ENCODE data around the gene IRF9.

Gene IRF9

DNA sequence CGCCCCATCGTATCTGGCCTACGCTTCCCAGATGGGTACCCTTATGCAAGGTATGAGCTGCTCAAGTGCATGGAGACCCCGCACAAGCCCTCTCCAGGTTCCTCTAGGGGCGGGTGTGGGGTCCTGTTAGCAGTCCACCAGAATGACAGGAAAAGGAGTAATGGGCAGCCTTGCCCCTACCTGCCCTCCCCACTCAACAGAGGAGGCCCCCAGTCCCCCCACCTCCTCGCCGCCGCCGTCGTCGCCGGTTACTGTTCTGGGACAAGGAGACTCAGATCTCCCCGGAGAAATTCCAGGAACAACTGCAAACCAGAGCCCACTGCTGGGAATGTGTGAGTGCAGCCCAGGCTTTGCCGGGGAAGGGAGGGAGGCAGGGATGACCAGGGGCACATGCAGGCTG, 16.8 kb downstream of the IRF9 start:
- DNase-seq (ENCODE audit: low spot score), result no peak

DNA sequence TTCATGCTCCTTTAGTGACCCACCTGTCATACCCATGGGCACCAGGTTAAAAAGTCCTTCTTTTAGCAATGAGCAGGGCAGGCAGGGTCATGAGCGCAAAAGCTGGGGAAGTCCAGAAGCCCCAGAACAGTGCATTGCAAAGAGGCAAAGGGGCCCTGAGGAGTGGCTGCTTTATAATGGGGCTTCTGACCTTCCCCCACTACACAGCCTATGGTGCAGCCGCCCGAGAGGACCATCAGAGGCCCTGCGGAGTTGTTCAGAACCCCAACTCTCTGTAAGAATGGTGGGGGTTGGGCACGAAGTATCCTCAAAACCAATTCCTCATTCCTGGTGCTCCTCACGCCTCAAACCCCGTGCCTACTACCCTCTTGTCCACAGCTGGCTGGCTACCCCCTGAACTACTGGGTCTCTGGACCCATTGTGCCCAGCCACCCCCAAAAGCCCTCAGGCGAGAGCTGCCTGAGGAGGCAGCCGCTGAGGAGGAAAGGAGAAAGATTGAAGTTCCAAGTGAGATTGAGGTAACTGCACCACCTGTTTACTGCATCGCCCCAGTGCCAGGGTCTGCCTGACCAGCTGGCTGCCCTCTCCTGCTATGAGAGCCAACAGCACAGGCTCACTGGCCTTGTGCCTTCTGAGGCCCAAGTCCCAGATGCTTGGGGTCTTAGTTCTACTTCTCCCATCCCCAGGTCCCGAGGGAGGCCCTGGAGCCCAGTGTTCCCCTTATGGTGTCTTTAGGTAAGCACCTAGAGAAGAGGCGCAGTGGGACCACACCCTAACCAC, 17.5 kb downstream of the IRF9 start:
- DNase-seq (ENCODE audit: low spot score), result no peak

DNA sequence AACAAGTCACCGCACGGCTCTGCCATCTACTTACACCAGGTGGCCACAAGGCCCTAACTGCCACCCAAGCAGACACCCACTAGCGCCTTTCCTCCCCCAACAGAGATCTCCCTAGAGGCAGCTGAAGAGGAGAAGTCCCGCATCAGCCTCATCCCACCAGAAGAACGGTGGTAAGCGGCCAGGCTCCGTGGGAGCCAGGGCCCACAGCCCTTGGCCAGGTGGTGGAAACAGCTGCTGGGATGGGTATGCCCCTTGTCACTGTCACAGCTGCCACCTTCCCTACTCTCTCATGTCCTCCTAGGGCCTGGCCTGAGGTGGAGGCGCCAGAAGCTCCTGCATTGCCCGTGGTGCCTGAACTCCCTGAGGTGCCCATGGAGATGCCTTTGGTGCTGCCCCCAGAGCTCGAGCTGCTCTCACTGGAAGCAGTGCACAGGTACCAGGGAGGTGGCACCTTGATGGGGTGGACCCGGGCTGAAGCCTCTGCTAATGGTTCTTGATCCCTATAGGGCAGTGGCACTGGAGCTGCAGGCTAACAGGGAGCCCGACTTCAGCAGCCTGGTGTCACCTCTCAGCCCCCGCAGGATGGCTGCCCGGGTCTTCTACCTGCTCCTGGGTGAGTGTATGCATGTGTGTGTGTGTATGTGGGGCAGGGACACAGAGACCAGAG, 18.4 kb downstream of the IRF9 start:
- no peak for DNase-seq (ENCODE audit: low spot score)

DNA sequence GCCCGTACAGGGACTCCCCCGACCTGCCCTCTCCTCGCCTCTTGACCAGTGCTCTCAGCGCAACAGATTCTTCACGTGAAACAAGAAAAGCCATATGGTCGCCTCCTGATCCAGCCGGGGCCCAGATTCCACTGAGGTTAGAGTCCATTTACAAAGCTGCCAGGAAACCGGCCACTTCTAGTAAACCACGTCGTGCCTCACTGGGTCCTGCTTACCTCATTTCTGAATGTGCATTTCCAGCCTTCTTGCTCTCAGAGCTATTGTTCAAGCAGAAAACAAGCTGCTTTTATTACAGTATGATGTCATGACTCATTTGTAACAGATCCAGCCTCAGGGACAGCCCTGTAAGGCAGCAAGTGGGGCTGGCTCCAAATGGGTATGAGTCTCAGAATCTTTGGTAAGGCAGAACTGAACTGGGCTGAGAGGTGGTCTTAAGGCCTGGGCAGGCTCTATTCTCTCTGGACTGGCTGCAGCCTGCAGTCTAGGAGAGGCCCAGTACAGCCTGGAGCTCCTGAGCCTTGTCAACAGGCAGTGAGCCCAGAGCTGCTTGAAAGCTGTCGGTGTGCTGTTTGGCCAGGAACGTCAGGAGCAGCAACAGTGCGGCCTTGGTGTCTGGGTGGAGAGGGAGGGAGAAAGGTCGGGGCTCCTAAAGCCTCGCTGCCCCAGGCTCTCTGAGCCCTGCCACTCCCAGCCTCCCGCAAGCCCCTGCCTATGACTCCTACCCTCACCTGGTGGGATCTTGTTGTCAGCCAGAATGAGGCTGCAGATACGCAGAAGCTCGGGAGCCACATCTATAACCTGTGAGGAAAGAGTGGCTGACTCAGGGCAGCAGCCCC, 19.1 kb downstream of the IRF9 start:
- DNase-seq (ENCODE audit: low spot score), result no peak

DNA sequence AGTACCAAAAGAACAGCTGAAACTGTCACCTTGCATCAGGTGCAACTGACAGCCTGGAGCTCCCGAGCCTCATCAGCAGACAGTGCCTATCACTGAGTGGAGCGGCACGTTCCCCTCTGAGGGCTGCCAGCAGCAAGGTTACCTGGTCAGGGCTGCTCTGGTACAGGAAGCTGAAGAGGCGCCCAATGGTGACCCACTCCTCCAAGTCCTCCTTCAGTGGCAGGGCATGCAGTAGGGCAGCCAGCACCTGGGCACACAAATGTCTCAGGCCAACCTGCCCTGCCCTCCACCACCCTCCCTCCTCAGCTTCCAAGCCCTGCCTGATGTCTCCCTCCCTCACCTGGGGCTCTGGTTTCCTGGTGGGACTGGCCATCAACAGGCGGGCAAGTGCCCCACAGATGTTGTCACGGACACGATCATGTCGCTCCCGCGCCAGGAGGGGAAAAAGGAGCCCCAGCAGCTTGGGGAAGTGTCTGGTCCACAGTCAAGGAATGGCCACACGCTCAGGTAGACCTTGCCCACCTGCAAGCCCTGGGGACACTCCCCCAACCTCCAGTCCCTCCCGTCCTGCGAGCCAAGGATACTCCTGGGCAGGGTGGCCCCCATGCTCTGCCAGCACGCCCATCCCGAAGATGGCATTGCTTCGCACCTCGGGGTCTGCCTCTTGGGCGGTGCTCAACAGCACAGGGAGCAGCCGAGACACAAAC, 20.5 kb downstream of the IRF9 start:
- DNase-seq (ENCODE audit: low spot score), result no peak

DNA sequence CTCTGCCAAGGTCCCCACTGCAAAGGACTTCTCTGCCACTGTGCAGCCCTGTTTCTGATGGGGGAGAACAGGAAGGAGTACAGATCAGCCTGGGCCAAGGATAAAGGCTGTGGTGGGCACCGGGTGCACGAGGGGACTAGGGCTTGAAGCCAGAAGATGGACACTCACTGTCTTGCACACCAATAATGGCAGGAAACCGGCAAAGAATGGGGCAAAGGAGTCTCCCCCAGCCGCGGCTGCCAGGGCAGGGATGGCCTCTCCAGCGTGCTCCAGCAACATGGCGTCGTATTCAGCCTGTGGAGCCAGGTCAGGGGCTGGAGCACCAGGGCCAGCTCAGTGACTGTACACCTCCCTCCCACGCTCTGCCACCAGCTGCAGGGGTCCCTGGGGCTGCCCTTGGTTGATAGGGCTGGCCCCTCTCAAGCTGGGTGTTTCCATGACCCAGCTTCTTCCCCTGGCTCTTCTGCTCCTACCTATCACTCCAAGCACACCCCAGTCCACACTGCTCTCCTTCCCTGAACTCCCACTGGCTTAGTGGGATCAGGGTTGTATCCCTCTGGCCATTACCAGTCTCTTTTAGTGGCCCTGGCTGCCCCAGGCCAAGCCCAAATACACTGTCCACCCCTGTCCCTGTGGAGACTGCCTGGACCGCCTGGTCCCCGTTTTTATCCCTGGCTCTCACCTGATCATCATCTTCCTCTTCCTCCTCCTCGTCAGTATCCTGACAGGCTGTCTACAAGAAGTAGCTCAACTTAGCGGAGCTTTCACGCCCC, 21.2 kb downstream of the IRF9 start:
- DNase-seq (ENCODE audit: low spot score), result no peak

DNA sequence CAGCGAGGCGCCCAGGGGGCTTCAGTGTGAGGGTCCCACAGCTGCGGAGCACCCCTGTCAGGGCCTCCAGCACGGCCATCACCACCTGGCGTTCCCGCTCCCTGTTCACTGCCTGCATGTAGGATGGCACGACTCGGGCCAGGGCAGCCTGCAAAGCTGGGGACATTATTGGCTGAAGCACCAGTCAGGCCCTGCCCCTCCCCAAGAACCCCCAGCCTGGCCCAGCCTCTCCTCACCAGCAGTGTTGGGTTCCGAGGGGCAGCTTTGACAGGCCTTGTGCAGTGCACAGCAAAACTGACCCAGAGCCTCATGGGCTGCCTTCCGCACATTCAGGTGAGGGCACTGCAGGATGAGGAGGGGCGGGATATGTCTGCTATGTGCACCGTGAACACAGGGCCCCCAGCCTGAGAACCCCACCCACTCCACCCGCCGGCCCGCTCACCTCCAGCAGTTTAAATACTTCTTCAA, 22.0 kb downstream of the IRF9 start:
- no peak for DNase-seq (ENCODE audit: low spot score)

DNA sequence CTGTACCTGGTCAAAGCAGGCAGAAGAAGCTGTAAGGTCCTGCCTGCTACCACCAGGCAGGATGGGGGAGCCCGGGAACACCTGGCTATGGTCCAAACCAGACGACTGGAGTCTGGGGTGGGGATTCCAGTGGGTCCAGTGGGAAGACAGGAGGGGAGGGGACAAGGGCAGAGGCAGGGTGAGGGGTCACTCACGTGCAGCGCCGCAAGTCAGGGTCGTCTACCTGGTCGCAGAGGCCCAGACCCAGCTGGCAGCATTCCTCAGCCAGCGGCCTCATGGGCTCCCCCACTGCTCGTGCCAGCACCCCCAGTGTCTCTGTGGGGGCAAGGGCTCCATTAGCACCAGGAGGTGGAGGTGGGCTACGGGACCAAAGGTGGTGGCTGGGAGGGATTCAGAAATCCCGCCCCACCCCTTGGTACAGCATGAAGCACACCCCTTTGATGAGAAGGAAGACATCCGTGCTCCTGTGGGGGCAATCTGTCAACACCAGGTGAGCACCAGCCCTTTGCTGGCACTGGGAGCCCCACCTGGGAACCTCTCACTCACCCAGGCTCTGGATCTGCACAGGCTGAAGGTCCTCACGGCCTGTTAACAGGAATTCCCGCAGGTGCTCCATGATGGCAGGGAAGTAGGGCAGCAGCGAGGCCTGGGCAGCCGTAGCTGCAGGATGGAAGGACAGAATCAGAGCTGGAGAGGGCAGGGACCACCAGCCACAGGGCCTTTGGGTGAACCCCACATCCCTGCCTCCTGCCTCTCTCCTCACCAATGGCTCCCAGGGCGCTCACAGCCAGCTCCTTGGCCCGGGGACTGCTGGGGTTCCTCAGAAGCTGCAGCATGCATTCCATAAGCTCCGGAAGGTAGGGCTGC, 23.3 kb downstream of the IRF9 start:
- DNase-seq (ENCODE audit: low spot score), result no peak

DNA sequence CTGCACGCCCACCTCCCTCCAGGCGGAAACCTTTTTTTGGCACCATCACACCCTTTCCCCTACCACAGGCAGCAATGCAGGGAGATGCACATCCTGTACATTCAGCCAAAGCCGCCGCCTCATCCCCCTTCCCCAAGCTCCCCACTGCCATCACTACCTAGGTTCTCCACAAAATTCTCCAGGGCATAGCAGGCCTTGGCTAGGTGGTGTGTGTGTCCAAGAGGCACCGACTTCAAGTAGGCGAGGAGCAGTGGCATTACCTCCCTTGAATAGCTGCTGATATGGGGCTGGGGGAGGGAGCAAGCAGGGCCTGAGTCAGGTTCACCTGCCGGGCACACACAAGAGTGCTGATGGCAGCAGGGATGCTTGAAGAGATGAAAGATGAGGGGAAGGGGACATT, 24.0 kb downstream of the IRF9 start:
- DNase-seq (ENCODE audit: low spot score), result no peak

DNA sequence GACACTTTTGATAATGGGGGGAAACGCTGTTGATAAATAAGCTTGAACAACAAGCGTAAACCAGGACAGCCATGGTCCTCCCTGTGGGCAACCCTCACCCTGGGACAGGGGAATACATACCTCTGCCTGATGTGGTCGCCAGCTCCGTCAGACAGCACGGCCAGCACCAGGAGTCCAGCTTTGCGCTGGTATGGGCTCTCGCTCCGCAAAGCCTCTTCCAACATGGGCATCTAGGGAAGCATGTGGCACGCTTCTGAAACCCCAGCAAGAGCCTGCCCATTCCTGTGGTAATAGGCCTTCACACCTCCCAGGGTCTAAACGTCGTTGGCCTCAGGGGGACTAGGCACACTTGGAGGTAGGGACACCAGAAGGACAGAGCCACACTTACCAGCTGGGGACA, 24.7 kb downstream of the IRF9 start:
- DNase-seq (ENCODE audit: low spot score), result no peak

DNA sequence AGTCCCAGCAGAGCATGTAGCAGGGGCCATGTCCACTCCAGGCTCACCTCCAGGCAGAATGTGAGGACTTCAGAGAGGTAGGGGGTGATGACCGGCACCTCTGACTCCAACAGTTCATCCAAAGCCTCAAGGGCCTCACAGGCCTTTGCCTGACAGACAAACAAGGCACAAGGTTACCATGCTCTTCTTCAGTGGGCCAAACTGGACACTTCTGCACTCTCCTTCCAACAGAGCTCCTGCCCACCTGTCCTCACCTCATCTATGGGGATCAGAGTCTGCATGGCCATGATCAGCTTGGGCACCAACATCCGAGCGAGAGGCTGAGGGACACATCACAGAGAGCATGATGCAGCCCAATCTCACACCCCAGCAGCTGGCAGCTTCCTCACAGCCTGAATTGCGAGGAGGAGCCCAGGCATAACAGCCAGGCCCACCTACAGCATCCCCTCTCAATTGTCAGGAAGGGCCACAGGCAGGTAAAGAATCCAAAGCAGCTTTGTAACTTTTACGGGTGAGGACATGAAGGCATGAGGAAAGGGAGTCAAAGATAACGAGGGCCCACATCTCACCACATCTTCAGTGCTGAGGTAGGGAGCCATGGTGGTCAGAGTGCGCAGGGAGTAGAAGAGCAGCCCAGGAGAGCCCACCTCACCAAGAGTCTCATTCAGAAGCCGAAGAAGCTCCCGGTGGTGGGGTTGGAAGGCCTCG, 25.9 kb downstream of the IRF9 start:
- DNase-seq (ENCODE audit: low spot score), result no peak

DNA sequence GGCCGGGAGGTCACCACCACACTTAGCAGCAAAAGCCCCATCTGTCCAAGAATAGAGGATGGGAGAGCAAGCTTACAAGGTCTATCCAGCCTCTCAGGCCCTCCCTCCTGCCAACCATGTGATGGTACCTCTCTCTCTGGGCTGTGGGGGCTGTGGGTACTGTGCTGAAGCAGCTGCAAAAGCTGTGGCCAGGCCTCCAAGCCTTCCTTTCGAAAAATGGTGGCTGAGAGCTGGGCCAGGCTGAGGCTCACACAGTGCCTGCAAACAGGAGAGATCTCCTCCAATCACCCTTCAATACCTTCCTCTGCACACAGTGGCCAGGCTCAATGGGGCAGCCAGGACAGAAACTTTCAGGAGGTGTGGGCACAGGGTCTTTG, 26.5 kb downstream of the IRF9 start:
- DNase-seq (ENCODE audit: low spot score), result no peak

DNA sequence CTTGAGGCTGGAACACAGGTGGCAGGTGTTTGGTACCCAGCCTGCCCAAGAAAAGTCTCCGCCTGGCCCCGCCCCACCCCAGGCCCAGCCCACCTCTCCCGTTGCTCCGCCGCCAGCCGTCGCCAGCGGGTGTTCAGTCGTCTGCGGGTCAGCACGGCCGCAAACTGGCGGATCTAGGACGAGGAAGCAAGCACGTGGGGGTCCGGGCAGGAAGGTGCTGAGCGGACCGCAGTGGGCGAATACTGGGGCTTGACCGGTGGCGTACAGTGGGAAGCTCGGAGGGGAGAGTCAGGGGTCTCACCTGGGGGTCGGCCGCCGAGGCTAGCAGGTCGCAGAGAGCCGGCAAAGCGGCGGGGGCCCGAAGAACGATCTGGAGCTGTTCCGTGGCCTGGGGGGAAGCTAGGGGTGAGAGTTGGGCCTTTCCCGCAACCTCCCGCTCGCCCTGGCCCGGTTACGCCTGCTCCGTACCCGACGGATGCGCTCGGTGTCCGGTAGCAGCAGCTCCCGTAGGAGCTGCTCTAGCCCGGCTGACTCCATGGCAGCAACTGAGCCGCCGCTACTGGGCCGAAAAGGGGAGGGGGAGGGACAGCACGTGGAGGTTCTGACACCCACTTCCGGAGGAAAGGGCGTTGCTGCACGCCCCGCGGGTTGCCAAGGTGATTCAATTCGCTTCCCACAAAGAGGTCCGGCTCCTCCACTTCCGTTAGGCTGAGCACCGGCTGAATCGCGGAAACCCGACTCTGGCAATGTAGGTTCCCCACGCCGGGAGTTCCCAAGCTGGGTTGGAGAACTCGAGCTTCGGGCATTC, 27.4 kb downstream of the IRF9 start, which contains the start of gene IPO4:
IPO4 (minus strand) TSS at position 566 of the 808 bp plus-strand sequence; CDS start at position 537, 29 bp downstream.
- DNase-seq (ENCODE audit: low spot score), result peak; percentile 97

DNA sequence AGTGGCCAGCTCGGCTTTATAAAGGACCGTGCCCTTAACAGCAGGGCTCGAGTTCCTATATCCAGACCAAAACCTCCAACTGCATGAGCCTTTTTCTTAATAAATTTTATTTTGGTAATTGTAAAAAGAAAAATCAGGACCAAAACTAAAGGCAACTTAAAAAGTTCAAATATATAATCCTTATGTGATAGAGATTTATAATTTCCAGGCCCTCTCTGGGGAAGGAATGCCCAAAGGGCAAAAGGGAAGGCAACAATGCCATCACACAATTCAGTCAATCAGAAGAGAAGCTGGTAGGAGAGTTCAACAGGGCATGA, 28.0 kb downstream of the IRF9 start:
- no peak for DNase-seq (ENCODE audit: low spot score)

DNA sequence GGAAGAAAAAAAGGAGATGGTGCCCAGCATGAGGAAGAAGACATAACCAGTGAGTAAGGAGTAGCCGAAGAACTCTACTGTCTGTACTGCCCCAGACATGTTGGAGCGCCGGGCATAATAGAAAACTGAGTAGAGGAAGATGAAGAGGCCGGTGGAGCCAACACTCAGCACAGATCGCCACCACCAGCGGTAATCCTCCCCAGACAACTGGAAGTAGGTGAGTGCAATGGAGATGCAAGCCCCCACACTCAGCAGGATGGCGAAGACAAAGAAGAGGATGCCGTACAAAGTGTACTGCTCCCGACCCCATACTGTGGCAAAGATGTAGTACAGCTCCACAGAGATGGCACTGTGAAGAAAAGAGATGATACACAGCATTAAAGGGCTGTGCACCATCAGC, 28.4 kb downstream of the IRF9 start:
- no peak for DNase-seq (ENCODE audit: low spot score)

DNA sequence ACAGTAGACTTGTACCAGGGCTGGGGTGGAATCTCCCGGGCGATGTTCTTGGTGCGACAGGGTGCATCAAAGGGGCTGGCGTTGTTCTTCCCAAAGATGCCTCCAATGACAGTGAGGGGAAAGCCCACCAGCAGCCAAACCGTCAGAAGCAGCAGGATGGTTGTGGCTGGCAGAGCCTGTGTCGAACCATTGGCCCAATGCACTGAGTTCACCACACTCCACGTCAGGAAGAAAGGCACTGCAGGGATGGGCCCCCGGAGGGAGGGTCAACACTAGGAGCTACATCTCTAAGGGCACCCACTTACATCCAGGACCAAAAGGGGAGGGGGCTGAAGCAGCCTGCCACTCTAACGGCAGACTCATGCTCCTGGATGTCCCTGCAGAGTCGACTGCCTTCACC, 29.4 kb downstream of the IRF9 start:
- no peak for DNase-seq (ENCODE audit: low spot score)

DNA sequence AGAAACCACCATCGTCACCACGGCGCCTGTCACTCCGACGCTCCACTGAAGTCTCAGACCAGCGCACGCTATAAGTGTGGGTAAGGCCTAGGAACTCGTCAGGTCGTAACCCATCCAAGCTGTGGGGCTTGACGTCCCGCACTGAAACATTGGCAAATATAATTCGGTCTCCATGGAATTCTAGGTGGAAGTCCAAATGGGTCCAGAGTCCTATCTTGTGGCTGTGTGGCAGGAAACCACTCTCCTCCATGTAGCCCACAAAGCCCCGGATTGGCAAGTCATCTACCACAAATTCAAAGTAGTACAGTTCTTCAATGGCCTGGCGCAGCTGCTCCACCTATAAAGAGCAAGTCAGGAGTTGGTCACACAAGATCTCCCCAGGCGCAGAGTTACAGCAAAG, 31.9 kb downstream of the IRF9 start:
- DNase-seq (ENCODE audit: low spot score), result no peak

DNA sequence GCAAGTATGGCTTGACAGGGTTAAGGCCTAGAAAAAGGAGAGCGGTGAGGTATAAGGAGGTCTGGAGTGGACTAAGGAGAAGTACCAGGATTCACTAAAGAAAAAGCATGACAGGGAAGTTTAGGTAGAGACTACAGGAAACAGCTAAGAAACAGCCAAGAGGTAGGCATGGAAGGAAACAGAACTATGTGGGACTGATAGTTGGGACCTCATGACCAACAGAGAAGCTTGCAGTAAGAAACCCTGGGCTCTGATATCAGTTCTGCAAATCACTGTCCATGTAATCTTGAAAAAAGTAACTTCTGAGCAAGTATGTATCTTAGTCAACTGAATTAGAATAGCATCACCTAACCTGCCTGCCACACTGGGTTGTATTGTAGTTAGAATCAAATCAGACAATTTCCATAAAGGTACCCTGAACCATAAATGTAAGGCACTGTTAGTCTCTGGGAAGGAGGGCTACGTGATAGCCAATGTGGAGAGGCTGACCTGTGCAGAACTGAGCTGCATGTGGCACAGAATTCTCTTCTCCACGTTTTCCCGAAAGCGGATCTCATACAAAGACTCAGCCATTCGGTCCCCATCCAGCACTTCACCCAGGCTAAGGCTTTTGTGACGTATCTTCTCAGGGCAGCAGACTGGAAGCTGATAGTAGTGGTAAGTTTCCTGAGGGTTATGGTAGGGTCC, 33.3 kb downstream of the IRF9 start:
- no peak for DNase-seq (ENCODE audit: low spot score)

DNA sequence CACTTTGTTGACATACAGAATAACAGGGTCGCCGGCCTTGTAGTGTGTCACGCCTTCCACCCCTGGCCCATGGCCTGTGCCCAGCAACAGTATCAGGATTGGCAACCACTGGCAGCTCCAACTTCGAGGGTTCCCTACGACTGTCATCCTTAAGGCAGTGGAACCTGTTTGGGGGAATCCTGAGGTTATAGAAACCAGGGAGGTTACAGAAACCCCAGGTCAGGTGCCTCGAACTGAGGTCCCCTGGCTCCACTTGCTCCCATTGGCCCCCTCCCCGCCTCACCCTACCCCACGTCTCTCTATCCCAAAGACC, 33.8 kb downstream of the IRF9 start:
- no peak for DNase-seq (ENCODE audit: low spot score)

Data from D341Med (cell line).